Left renal pelvis (tissue), 4 donors: ENCODE results near the gene FAM222B. TPM values are rescaled to one million over a fixed set of nuclear protein-coding genes. Genes with fewer than 3 reads are reported as not detected.

Experiments
- DNase-seq, 4 donors: peaks; one replicate each; pipeline ENCODE4 v3.0.0-alpha.2; 2013; ENCODE audit warnings: low read depth in 4 of 4, low spot score in 3 of 4
- polyA plus RNA-seq, 4 donors: library from polyadenylated mRNA; unstranded; fragments of 120-200 nt; gene quantifications; one replicate each; pipeline ENCODE4 v1.2.1, GENCODE V29; 2013; ENCODE audit not compliant: insufficient read length in 4 of 4

The FAM222B gene
- polyA plus RNA-seq, 4 donors = 14.8 to 23.8 (median 21.6) TPM

GRCh38 chr17:28717578-28718332 is 124.8 kb downstream of the FAM222B start, which contains the start of gene RAB34:
Gene RAB34 (minus strand): TSS chr17:28717868. CDS start chr17:28717266, 602 bp downstream.
- peak in 2 of 4 donors; percentile 87 to 90 for DNase-seq

- DNase-seq = no peak
These were observed 125.6 kb downstream of the FAM222B start for GRCh38 chr17:28716740-28717577.

GRCh38 chr17:28715217-28715616 is 127.4 kb downstream of the FAM222B start:
- no peak for DNase-seq

GRCh38 chr17:28714281-28714680 is 128.3 kb downstream of the FAM222B start:
- DNase-seq = no peak

GRCh38 chr17:28712705-28713415 is 129.7 kb downstream of the FAM222B start:
- no peak for DNase-seq

GRCh38 chr17:28712032-28712704 is 130.4 kb downstream of the FAM222B start:
- no peak for DNase-seq

GRCh38 chr17:28711723-28712031 is 130.9 kb downstream of the FAM222B start, which contains the start of gene PROCA1:
Gene PROCA1 (minus strand): TSS chr17:28711888. CDS start chr17:28711660, 228 bp downstream.
- no peak for DNase-seq

GRCh38 chr17:28710861-28711722 is 131.5 kb downstream of the FAM222B start:
- peak in 2 of 4 donors; percentile 80 to 83 for DNase-seq

GRCh38 chr17:28707339-28707720 is 135.3 kb downstream of the FAM222B start:
- DNase-seq = no peak

- no peak for DNase-seq
These were observed 135.9 kb downstream of the FAM222B start for GRCh38 chr17:28706471-28707338.

Other genes starting within 250 kb of the FAM222B start
- 10 to 100 TPM; 33.2 to 60.6 (median 51.5) TPM for gene SPAG5, start 243.8 kb downstream of the FAM222B start, polyA plus RNA-seq
- 10 to 100 TPM in 3 of 4 donors, 1 to 10 TPM in 1; 9.2 to 29.4 (median 15.1) TPM for gene RSKR, start 228.6 kb downstream of the FAM222B start, polyA plus RNA-seq
- gene BLTP2, start 197.6 kb downstream of the FAM222B start, polyA plus RNA-seq = 10 to 100 TPM; 63.3 to 95.4 (median 82.0) TPM
- 10 to 100 TPM; 71.7 to 81.6 (median 78.3) TPM for gene SDF2, start 180.9 kb downstream of the FAM222B start, polyA plus RNA-seq
- 10 to 100 TPM; 54.9 to 73.2 (median 68.1) TPM for gene SUPT6H, start 180.6 kb downstream of the FAM222B start, polyA plus RNA-seq
- 1 to 10 TPM; 4.5 to 7.8 (median 7.3) TPM for gene PROCA1, start 130.9 kb downstream of the FAM222B start, polyA plus RNA-seq
- gene RAB34, start 124.9 kb downstream of the FAM222B start, polyA plus RNA-seq = 100 to 1,000 TPM; 179 to 191 (median 185) TPM
- gene RPL23A, start 122.8 kb downstream of the FAM222B start, polyA plus RNA-seq = 1,000 to 10,000 TPM in 2 of 4 donors, 100 to 1,000 TPM in 2; 896 to 1,307 (median 1,003) TPM
- 10 to 100 TPM in 3 of 4 donors, 1 to 10 TPM in 1; 2.9 to 18.8 (median 16.3) TPM for gene TLCD1, start 116.6 kb downstream of the FAM222B start, polyA plus RNA-seq
- 10 to 100 TPM in 1 of 4 donors, 1 to 10 TPM in 3; 2.8 to 13.2 (median 7.2) TPM for gene NEK8, start 114.0 kb downstream of the FAM222B start, polyA plus RNA-seq
- 100 to 1,000 TPM in 3 of 4 donors, 10 to 100 TPM in 1; 72.1 to 163 (median 109) TPM for gene TRAF4, start 98.8 kb downstream of the FAM222B start, polyA plus RNA-seq
- gene ERAL1, start 12.2 kb upstream of the FAM222B start, polyA plus RNA-seq = 10 to 100 TPM; 50.1 to 71.3 (median 69.9) TPM
- gene FLOT2, start 54.9 kb upstream of the FAM222B start, polyA plus RNA-seq = 100 to 1,000 TPM in 1 of 4 donors, 10 to 100 TPM in 3; 43.8 to 106 (median 78.5) TPM
- 10 to 100 TPM in 3 of 4 donors, 1 to 10 TPM in 1; 6.6 to 17.9 (median 12.4) TPM for gene DHRS13, start 60.3 kb upstream of the FAM222B start, polyA plus RNA-seq
- 10 to 100 TPM; 38.9 to 52.6 (median 43.7) TPM for gene PHF12, start 108.7 kb upstream of the FAM222B start, polyA plus RNA-seq
- gene SEZ6, start 163.2 kb upstream of the FAM222B start, polyA plus RNA-seq = 1 to 10 TPM in 1 of 4 donors, under 1 TPM in 3; 0.29 to 1.3 (median 0.47) TPM
- 10 to 100 TPM in 1 of 4 donors, 1 to 10 TPM in 3; 2.4 to 10.6 (median 5.5) TPM for gene PIPOX, start 200.4 kb upstream of the FAM222B start, polyA plus RNA-seq